ENCODE data around the gene ACACA. TPM values are rescaled to one million over a fixed set of nuclear protein-coding genes. Genes with fewer than 3 reads are reported as not detected.

ACACA gene
- total RNA-seq, 1 donor from 2014 or later, result 62.5 TPM

DNA sequence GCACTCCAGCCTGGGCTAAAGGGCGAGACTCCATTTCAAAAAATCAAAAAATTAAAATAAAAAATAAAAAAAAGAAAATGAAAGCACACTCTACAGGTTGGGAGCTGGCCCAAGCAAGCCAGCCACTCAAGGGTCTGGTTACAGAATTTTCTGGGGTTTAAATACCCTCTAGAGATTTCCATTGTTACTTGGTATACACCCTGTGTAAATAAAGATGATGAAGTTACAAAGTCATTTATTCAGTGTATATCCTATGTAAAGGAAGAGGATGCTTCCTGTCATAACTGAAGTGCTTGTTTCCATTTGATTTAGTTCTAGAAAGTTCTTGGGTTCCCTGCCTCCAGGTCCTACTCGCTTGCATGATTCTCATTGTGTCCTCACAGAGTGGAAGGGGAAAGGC is 110.7 kb downstream of the ACACA start:
- intact Hi-C loops (cut with micrococcal nuclease), result no loop called here

DNA sequence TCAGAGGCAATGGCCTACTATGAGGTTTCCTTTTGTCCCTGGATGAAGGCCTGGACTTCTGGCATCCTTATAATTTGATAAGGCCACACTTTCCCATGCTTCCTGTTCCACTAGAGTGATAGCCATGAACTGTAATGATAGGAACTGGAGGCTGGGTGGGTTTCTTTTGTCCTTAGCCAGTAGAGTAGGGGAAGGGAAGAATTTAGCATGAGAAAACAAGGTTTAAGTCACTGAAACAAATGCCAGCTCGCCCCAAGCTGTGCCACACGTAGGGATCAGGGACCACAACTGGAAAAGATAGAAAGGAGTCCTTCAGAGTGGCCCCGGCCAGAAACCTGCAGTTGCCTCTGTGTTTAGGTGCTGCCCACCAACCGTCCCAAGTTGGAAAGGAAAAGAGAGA is 111.7 kb downstream of the ACACA start:
- intact Hi-C loops (cut with micrococcal nuclease), result no loop called here

DNA sequence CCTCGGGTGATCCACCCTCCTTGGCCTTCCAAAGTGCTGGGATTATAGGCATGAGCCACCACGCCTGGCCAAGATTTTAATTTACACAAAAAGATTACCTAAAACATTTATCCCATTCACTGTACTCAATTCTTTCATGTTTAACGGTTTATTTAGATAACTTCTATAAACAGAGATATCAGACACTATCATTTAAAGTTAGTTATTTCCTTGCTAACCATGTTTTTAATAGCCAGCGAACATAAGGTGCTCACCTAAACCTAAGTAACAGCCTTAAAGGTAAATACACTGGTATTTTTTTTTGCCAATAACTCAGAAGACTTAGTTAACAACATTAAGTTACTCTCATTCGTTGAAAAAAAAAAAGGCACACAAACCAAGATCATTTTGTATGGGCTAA is 112.9 kb downstream of the ACACA start:
- intact Hi-C loops (cut with micrococcal nuclease), result no loop called here

DNA sequence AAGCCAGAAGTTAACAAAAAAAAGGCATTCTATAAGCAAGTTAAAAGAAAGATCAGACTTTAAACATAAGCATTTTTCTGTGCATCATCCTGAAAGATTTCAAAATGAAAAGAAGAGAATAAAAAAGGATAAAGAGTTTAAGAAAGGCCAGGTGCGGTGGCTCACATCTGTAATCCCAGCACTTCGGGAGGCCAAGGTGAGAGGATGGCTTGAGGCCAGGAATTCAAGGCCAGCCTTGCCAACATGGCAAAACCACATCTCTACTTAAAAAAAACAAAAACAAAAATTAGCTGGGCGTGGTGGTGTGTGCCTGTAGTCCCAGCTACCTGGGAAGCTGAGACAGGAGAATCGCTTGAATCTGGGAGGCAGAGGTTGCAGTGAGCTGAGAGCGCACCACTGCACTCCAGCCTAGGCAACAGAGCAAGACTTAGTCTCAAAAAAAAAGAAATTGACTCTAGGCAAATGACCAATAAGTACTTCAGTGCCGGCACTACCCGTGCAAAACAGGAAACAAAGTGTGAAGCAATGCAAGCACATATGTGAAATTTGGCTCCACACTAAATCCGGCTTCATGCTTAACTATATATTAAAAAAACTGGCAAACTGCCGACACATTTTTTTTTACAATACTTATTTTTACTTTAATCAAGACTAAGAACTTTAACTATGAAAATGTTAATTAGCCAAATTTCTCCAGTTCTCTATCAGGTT is 114.1 kb downstream of the ACACA start:
- intact Hi-C loops (cut with micrococcal nuclease), result no loop called here

DNA sequence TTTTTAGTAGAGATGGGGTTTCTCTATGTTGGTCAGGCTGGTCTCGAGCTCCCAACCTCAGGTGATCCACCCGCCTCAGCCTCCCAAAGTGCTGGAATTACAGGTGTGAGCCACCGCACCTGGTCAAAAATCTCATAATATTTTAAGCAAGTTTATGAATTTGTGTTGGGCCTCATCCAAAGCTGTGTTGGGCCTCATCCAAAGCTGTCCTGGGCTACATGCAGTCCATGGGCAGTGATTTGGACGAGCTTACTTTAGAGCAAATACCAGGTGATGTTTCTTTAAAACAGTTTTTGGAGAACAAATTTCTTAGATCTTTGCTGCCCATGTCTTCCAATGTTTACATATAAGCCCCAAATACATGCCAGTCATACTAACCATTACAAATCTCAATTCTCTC is 115.3 kb downstream of the ACACA start:
- intact Hi-C loops (cut with micrococcal nuclease), result no loop called here

DNA sequence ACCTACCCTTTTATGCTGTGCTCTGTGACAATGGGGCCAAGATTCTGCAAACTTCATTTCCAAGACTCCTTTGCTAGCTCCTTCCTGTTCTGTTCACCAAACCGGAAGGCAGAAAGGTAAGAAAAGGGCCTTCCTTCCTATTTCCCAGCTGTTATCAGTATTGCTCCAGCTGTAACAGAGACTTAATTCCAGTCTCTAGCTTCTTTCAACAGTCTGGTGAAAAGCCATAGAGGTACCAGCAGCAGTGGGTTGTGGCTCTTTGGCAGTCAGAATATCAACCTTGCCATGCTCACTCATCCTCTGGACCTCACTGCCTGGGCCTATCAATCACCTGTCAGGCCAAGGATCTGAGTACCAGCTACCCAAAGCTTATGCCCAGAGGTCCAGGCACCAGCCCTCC is 120.2 kb downstream of the ACACA start:
- intact Hi-C loops (cut with micrococcal nuclease), result no loop called here

DNA sequence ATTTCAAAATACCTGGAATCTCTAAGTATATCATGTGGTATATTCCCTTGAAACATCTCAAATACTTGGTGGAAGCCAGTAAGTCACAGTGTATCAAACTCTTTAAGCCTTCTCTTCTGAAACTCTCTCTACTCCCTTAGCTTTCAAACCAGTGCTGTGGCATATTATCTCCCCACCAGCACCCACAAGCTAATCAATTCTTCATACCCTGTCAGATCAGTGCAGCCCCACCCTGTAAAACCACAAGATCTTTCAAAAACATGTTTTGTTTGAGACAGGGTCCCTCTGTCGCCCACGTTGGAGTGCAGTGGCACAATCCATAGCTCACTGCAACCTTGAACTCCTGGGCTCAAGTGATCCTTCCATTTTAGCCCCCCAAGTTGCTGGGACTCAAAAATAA is 122.4 kb downstream of the ACACA start:
- intact Hi-C loops (cut with micrococcal nuclease), result no loop called here

DNA sequence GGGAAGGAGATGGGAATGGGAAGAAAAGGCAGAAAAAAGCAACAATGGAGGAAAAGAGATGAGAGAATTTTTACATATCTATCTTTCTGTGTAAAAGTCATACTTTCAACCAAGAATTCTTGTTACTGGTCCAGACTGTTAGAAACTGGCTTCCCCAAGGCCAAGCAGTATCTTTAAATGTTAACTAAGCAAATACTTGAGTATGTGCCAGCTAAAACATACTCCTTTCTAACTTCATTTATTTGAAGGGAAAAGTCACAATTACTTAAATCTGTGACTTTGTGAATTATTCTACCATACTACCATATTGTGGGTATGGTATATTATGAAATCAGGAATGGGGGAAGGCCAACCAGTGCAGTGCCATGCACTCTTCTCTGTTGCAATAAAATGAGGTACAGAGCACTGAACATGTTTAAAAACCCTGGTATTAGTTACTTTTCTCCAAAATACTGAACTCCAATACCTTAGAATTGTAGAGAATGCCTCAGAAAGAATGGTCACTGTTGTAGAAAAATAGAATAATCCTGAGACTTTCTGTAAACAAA is 123.1 kb downstream of the ACACA start:
- intact Hi-C loops (cut with micrococcal nuclease), result no loop called here

DNA sequence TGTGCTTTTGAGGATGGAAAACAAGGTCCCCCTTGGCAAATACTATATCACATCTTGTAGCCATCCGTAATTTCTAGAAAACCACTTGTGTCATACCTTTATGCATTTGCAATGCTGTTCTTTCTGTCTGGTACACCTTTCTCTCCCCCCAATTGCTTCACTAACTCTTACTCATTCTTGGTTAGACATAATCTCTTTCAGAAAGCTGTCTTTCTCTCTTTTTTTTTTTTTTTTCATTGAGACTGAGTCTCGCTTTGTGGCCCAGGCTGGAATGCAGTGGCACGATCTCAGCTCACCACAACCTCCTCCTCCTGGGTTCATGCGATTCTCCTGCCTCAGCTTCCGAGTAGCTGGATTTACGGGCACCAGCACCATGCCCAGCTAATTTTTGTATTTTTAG is 125.8 kb downstream of the ACACA start:
- intact Hi-C loops (cut with micrococcal nuclease), result no loop called here

DNA sequence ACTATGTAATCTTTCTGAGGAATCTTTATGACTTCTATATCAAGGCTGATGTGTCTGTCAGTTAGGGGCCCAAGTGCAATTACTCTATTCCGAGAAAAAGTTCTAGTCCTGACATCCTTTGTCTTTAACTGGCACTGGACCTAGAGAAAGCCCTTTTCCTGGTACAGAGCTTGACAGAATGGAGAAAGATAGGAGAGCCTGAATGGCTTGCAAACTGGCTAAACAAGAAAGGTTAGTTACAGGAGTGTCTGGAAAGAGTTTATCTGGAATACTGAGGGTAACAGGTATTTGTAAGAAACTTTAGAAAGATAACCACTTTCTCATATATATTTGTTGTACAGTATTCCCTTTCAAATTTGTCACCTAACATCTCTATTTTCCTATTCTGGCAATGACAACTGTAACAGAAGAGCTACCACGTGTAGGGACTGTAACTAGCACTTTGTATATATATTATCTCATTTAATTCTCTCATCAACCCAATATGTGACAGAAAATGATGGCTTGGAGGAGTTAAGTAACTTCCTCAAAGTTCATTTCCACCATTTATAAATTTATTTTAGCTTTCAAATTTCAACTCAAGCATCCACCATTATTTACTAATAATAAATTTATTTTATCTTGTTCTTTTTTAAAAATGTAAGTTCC is 128.3 kb downstream of the ACACA start:
- intact Hi-C loops (cut with micrococcal nuclease), result no loop called here

DNA sequence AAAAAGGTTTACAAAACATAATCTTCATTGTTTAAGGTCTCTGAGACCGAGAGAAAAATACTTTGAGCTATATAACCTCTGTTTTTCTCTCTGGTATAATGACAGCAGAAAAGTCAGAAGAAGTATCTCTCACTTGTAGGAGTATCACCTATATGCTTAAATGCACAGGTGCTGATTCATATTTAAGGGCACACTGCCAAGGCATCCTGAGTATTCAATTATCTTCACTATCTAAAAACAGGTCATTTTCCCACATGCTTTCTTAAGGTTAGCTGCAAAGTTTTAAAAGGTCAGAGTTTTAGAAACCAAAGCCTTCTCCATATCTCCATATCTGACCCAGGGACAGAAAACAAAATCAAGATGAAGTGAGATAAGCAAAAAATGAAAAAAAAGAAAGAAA is 130.2 kb downstream of the ACACA start:
- intact Hi-C loops (cut with micrococcal nuclease), result no loop called here

DNA sequence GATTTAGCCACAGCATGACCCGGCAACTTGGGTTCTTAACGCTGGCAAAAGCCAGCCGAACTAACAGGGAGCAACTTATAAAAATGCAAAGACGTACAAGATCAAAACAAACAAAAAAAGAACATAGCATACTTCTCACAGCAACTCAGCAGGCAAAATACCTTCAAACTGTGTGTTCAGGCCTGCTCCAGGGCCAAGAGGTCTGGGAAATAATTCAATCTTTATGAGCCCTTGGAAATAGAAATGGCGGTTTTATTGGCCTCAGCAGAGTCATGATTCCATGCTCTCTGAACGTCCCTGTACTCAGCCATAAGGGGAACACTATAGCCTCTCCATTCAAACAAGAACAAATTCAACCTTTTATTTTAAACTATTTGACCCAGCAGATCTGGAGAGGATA is 132.2 kb downstream of the ACACA start:
- intact Hi-C loops (cut with micrococcal nuclease), result no loop called here

DNA sequence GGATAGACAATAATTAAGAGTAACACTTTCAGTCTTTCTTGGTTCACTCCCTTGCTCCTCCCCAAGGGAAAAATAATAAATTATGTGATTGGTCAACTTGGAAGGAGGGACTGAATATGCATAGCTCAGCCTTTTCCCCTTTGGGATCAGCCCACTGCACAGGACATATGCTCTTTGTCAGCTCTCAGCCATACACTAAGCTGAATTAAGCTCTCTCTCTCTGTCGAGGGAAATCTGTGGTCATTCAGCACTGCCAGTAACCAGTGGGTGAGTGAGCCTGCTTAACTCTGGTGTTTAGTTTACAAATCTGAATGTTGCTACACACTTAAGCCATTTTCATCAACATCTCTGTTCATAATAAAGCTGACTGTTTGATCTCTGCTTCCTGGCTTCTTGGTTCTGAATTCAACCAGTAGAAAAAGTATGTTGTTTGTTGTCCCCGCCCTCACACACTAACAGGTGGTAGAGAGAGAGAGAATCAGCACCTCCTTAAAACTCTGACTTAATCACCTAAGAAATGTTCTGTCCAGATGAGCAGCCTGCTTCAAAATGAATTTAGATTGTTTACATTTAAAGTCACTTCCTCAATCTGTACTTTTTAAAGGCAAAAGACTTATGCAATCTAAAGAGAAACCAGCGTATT is 133.1 kb downstream of the ACACA start:
- intact Hi-C loops (cut with micrococcal nuclease), result no loop called here

DNA sequence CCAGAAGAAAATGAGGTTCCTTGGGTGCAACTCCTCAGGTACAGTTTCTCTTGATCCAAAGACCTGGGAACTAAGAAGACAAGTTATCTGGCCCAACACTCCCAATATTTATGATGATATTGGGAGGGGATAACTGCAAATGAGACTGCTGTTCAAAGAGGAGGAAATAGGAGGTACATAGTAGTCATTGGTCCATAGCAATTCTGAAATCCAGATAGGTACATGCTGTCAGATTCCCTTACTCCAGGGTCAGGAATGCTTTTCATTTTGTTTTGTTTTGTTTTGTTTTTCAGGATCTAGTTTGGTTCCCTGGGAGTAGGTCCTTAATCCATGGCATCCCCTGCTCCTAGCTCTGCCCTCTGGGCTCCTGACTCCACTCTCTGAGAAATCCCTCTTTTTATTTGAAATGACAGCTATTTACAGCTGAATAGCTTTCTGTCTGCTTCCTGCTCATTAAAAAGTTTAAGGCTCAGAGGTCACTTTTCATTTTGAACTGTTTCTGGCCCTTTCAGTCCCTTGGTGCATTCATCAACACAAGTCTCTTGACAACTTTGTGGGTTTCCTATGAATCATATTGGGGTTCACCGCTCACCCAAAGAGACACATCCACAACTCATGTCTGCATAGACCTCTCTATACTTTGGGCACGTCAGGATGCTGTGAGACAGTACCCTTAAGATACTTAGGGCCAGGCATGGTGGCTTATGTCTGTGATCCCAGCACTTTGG is 141.0 kb downstream of the ACACA start:
- intact Hi-C loops (cut with micrococcal nuclease), result no loop called here

DNA sequence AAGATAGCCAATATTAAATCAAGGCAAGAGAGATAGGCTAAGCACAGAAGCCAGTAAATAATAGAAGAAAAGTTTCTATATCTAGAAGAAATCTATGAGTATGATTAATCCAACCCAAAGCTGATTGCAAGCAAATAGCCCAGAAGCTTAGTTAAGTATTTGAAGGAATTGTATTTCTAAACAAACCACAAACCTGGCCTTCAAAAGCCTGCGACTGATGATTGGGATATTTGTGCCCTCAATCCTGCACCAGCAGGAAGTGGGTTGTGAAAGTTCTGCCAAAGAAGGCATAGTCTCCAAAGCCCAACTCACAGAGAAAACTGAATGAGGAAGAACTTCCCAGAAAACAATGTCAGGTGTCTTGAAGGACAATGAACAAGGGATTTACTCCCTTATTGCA is 145.3 kb downstream of the ACACA start:
- intact Hi-C loops (cut with micrococcal nuclease), result no loop called here

DNA sequence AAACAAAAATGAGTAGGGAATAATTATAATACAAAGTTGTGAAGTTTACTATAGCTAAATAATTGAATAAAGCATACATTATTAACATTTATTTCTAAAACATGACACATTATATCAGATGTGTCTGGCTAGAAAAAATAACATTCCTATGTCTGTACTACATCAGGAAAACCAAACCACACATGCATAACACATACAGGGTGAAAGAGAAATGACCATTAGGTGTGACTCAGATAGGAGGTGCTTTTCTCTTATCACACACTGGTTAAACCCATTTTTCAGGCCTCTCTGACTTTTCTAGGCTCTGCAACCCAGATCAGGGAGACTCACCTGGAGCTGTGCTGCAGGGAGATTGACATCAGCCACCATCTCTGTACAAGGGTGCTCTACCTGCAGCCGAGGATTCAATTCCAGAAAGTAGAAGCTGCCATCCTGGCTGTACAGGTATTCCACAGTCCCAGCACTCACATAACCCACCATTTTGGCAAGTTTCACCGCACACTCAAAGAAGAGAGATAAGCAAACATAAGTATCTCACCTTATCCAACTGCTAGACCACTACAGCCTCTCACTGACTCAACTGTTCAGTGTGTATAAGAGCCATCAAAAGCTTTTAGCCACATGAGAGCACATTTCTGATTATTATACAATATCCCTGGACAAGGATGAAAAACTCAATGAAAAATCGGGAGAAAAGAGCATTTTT is 147.5 kb downstream of the ACACA start:
- intact Hi-C loops (cut with micrococcal nuclease), result no loop called here

DNA sequence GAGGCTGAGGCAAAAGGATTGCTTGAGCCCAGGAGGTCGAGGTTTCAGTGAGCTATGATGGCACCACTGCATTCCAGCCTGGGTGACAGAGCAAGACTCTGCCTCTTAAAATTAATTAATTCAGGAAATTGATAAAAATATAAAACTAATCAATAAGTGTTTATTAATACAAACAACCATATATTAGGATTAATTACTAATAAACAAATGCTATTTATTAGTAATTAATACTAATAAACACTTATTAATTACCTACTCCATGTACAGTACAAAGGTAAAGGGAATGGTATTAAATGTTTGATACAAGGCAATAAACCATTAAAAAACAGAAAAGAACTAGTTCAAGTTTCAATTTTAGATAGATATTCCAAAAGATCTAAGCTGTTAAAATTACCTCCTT is 150.0 kb downstream of the ACACA start:
- intact Hi-C loops (cut with micrococcal nuclease), result no loop called here

DNA sequence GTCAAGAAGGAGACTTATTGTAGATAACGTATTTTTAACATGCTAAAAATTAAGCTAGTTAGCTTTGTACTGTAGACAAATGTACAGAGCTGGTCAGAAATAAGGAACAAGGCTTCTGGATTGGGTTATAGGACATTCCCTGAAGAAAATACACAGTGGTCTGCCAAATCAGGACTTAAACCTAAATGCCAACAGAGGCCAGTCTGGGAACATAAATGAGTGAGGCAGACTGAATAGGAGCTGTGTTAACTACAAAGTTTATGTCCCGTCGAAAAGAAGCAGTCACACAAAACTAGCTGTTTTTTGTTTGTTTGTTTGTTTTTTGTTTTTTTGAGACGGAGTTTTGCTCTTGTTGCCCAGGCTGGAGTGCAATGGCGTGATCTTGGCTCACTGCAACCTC is 151.2 kb downstream of the ACACA start:
- intact Hi-C loops (cut with micrococcal nuclease), result no loop called here

DNA sequence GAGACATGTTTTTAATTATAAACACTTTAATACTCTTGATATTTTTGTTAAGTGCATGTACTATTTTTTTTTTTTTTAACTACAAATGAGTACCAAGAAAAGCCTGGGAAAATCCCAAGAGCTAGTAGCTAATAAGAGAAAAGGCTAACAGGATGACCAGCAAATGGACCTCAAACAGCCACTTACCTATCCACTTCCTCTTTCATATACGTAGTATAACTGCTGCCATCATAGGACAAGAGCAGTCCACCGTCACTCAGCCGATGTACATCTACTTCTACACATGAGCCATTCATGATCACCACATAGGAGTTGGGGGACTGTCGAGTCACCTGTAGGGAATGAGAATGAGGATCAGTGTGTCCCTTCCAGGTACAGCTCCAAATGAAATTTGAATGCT is 158.8 kb downstream of the ACACA start:
- intact Hi-C loops (cut with micrococcal nuclease), result no loop called here

DNA sequence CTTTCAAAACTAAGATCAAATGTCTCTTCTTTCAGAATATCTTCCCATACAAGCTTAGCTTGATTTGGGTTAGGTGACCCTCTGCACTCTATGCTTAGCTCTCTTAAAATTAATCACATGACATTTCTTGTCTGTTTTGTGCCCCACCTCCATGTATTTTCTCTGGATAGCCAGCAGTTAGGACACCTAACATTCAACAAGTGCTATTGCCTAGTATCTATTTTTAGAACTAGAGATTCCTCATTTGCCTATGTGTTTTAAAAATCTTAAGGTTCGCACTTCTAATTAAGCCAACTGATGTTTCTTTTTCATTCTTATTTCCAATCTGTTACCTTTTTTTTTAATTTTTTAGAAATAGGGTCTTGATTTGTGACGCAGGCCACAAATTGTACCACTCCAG is 160.6 kb downstream of the ACACA start:
- intact Hi-C loops (cut with micrococcal nuclease), result no loop called here

DNA sequence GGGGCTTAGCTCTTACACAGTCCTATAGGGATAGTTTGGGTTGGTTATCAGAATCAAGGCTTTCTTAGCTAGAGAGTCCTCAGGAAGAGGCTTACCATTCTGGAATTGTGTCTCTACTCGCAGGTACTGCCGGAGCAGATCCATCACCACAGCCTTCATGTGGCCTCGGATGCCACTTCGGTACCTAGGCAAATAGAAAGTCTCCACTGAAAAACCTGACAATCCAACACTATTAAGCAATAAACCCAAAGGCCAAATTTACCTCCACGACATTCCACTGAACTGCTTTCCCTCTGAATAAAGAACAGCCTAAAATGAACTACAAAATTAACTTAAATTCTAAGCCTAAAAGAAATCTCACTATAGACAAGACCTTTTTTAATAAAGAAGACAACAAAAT is 166.3 kb downstream of the ACACA start:
- intact Hi-C loops (cut with micrococcal nuclease), result no loop called here

Measured in T-helper 2 cell treated with Interferon-gamma antibody and Interleukin-4, amounts not matched to agents 100 ng/mL and 5 ng/mL, for 36 hours (primary cell).